ENCODE results near the gene UBL4A.

- TF ChIP-seq, protein P1, sequence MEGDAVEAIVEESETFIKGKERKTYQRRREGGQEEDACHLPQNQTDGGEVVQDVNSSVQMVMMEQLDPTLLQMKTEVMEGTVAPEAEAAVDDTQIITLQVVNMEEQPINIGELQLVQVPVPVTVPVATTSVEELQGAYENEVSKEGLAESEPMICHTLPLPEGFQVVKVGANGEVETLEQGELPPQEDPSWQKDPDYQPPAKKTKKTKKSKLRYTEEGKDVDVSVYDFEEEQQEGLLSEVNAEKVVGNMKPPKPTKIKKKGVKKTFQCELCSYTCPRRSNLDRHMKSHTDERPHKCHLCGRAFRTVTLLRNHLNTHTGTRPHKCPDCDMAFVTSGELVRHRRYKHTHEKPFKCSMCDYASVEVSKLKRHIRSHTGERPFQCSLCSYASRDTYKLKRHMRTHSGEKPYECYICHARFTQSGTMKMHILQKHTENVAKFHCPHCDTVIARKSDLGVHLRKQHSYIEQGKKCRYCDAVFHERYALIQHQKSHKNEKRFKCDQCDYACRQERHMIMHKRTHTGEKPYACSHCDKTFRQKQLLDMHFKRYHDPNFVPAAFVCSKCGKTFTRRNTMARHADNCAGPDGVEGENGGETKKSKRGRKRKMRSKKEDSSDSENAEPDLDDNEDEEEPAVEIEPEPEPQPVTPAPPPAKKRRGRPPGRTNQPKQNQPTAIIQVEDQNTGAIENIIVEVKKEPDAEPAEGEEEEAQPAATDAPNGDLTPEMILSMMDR (IDR thresholded peaks at IDR 0.05) = no peak
- TF ChIP-seq POLR2A (IDR thresholded peaks at IDR 0.05) = no peak
Observed at GRCh38 chrX:154448484-154448883, 37.9 kb downstream of the UBL4A start.

All from uterus (tissue), 2 donors.